Measurements from ENCODE around the gene UPK2. TPM values are rescaled to one million over a fixed set of nuclear protein-coding genes. Genes with fewer than 3 reads are reported as not detected.

Gene UPK2
- total and polyA plus RNA-seq, 2 donors (not counting 3 experiments of a cell fraction or from before 2014, with no cell fraction given): 0.11 TPM; not detected in 1

GRCh38 chr11:118957549-118957948, 1.5 kb downstream of the UPK2 start:
- Histone ChIP-seq H3K27me3 (ENCODE audit: control insufficient read depth in 2 of 2, insufficient read depth in 2 of 2, low read length in 2 of 2) (peaks cover 3 to 5% of the 10 kb centered on the region in 2 experiments), H3K4me1 (ENCODE audit: control insufficient read depth, extremely low read depth, insufficient read depth, low read length) (no peaks in the 10 kb centered on the region), H4K20me1 (replicated peaks; ENCODE audit: control insufficient read depth, extremely low read depth, insufficient read depth, low read length) (no peaks in the 10 kb centered on the region), H3K9ac (replicated peaks; ENCODE audit: extremely low read depth, insufficient read depth, low read length) (no peak overlapping the region), H3K9me1 (replicated peaks; ENCODE audit: control insufficient read depth, extremely low read depth, insufficient read depth, low read length) (no peaks in the 10 kb centered on the region), H2AFZ (ENCODE audit: low read depth, low read length) (no peak overlapping the region), H3K4me2 (ENCODE audit: insufficient read depth, low read length) (no peak overlapping the region), H3K36me3 (ENCODE audit: control insufficient read depth in 2 of 2, extremely low read depth in 1 of 2, insufficient read depth in 2 of 2, low read length in 2 of 2) (no peaks in the 10 kb centered on the region), H3K79me2 (ENCODE audit: control insufficient read depth, insufficient read depth, low read length) (no peaks in the 10 kb centered on the region), H3K4me3 (replicated peaks in 1 of 3; ENCODE audit: insufficient read depth in 1 of 3, low read depth in 1 of 3, low read length in 3 of 3) (no peak overlapping the region), H3K9me3 (replicated peaks; ENCODE audit: control insufficient read depth, insufficient read depth, low read length) (no peaks in the 10 kb centered on the region), H3K27ac (ENCODE audit: insufficient read depth, low read depth, low read length) (no peak overlapping the region)
- dilution Hi-C loops (cut with MboI; ENCODE audit: extremely low pct_ligation_motif_present, low sequenced_read_pairs) (no loop called here), intact Hi-C loops (cut with micrococcal nuclease) (no loop called here)
- no TSS peak for BruUV-seq (replicated peaks)
- no peak for DNase-seq (ENCODE audit: low read depth, low spot score)
- FAIRE-seq: no peak
- POLR2A ChIA-PET: no interaction called here
- TF ChIP-seq EZH2 (IDR thresholded peaks at IDR 0.05; ENCODE audit: borderline replicate concordance, low read depth, low read length, severe bottlenecking): no peak
- TF ChIP-seq MYC (IDR thresholded peaks at IDR 0.05; ENCODE audit: low read depth, low read length): no peak
- no peak for TF ChIP-seq POLR2A (IDR thresholded peaks at IDR 0.05; ENCODE audit: low read depth, low read length)
- no peak for TF ChIP-seq POLR2AphosphoS5 (IDR thresholded peaks at IDR 0.05; ENCODE audit: insufficient read depth, low read depth, low read length)
- TF ChIP-seq FOS (IDR thresholded peaks at IDR 0.05; ENCODE audit: borderline replicate concordance, insufficient read depth, low read length): no peak
- no peak for TF ChIP-seq MAX (IDR thresholded peaks at IDR 0.05; ENCODE audit: insufficient read depth, insufficient read length)
- no peak for TF ChIP-seq JUN (IDR thresholded peaks at IDR 0.05; ENCODE audit: borderline replicate concordance, insufficient read depth, insufficient read length, low read depth)
- TF ChIP-seq CTCF (IDR thresholded peaks at IDR 0.05; ENCODE audit: extremely low read depth in 1 of 2, insufficient read depth in 1 of 2, low read depth in 1 of 2, low read length in 2 of 2): no peak
- no peak for TF ChIP-seq GATA2 (IDR thresholded peaks at IDR 0.05; ENCODE audit: insufficient read depth, insufficient read length, low read depth, low read length)
- CTCF ChIA-PET: interaction anchor here (0.5 to 2.8 kb wide), 16 partner anchors 7 to 298 kb away, joined by 3 to 45 read pairs (median 5); partner anchors contain the start of gene DDX6
